GM12891 (cell line): ENCODE data around the gene AFAP1.
A peak's percentile ranks its signal among the peaks of the same experiment; 100 is the strongest.

ENCODE experiments used
- DNase-seq: peaks from one replicate; pipeline ENCODE4 v3.0.0; 2011; ENCODE audit warnings: low spot score; ENCODE audit not compliant: insufficient read length
- FAIRE-seq: peaks from 2 replicates; lab custom pipeline; 2011; peaks lifted over from hg19 to GRCh38; lab: Jason Lieb, UNC
- PAX5 ChIP-seq: IDR thresholded peaks from 2 replicates; pipeline ENCODE4 v1.6.1; 2011; ENCODE audit warnings: low read length, moderate library complexity, mild to moderate bottlenecking; ENCODE audit not compliant: insufficient read depth, severe bottlenecking
- POLR2A ChIP-seq: IDR thresholded peaks from 2 replicates; pipeline ENCODE4 v1.6.1; 2011; ENCODE audit warnings: low read depth, low read length, control low read depth
- POLR2AphosphoS5 ChIP-seq: IDR thresholded peaks from 2 replicates; pipeline ENCODE4 v1.6.1; 2011; ENCODE audit warnings: low read depth, low read length, control low read depth
- POU2F2 ChIP-seq: IDR thresholded peaks from 2 replicates; pipeline ENCODE4 v1.6.1; 2011; ENCODE audit warnings: low read depth, mild to moderate bottlenecking, control low read depth, low read length, moderate library complexity
- SPI1 ChIP-seq: IDR thresholded peaks from 2 replicates; pipeline ENCODE4 v1.6.1; 2011; ENCODE audit warnings: low read depth, low read length, control low read depth
- TAF1 ChIP-seq: IDR thresholded peaks from 2 replicates; pipeline ENCODE4 v1.6.1; 2011; ENCODE audit warnings: low read depth, low read length, control low read depth

The AFAP1 gene

GRCh38 chr4:7750972-7751371, 188.7 kb downstream of the AFAP1 start:
- no peak for DNase-seq
- TF ChIP-seq SPI1 (no peak), PAX5 (no peak), POLR2A (no peak), POLR2AphosphoS5 (no peak), TAF1 (no peak), POU2F2 (no peak)
- FAIRE-seq, result no peak

DNA sequence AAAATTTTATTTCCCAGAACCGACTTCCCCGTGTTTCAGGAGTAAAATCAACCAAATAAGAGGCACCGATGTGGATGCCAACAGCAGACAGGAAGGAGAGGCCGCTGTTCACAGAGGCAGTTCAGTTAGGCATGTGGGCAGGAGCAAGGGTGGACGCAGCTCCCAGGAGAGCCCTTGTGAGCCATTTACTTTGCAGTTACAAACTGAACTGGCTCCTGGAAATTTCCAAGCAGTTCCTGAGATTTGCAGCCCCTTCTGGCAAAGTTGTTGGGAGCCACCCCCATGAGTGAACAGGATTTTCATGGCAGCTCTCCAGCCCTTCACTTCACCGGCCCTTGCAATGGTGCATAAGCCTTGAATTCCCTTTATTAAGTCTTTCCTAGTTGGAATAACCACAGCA, 189.1 kb downstream of the AFAP1 start:
- TF ChIP-seq TAF1 (no peak), SPI1 (no peak), POLR2AphosphoS5 (no peak), PAX5 (no peak), POLR2A (no peak), POU2F2 (no peak)
- DNase-seq (no peak), FAIRE-seq (no peak)

DNA sequence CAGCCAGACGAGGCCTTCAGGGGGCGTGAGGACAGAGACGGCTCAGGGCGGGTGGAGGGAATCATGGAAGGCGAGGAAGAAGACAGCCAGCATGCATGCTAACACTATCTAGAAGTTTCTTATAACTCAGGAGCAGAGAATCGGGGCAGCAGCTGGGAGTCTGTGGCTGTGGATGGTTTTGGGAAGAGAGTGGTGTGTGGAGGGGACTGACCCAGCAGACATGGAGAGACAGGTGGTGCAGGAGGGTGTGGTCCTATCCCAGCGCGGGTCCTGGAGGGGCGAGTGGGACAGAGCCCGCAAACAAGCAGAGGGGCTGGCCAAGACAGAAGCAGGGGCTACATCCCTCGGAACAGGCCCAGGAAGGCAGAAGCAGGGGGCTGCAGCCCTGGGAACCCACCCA, 192.1 kb downstream of the AFAP1 start:
- DNase-seq (no peak), FAIRE-seq (no peak)
- TF ChIP-seq PAX5 (no peak), SPI1 (no peak), POLR2A (no peak)

- FAIRE-seq (no peak), DNase-seq (no peak)
- TF ChIP-seq POLR2AphosphoS5, result no peak
- no peak for TF ChIP-seq TAF1
- TF ChIP-seq POLR2A, result no peak
- no peak for TF ChIP-seq PAX5
- TF ChIP-seq POU2F2, result no peak
- no peak for TF ChIP-seq SPI1
Observed at GRCh38 chr4:7747062-7747385, 192.6 kb downstream of the AFAP1 start.

DNA sequence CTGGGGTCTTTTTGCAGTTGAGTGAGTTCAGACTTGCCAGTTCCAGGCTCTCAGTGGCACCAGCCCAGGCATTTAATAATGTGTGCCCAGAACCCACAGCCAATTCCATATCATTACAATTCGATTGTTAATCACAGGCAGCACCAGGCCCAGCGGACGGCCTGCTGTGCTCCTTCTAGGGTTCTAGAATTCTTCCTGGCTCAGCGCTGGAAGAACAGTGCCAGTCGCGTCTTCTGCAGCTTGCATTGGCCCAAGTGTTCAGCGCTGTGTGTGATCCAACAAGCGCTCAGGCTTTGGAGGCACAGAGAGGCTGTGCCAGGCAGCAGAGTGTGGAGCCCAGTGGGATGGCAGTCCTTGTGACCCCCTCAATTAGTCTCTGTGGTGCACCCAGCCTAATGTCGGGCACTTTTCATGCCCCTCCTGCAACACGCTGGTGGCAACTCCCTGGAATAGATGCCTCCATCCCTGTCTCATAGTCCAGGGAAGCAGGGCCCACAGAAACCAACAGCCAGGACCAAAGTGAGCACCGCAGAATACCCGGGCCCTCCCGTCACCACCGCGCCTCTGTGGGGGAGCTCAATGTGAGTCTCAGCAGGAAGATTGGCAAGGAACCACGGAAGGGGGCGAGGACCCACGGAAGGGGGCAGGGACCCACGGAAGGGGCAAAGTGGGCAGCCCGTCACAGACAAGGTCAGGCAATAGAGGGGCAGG, 193.2 kb downstream of the AFAP1 start:
- DNase-seq, result no peak
- FAIRE-seq, result no peak
- TF ChIP-seq POLR2AphosphoS5, result no peak
- TF ChIP-seq SPI1, result no peak
- no peak for TF ChIP-seq POU2F2
- TF ChIP-seq PAX5, result no peak
- TF ChIP-seq POLR2A, result no peak
- no peak for TF ChIP-seq TAF1

DNA sequence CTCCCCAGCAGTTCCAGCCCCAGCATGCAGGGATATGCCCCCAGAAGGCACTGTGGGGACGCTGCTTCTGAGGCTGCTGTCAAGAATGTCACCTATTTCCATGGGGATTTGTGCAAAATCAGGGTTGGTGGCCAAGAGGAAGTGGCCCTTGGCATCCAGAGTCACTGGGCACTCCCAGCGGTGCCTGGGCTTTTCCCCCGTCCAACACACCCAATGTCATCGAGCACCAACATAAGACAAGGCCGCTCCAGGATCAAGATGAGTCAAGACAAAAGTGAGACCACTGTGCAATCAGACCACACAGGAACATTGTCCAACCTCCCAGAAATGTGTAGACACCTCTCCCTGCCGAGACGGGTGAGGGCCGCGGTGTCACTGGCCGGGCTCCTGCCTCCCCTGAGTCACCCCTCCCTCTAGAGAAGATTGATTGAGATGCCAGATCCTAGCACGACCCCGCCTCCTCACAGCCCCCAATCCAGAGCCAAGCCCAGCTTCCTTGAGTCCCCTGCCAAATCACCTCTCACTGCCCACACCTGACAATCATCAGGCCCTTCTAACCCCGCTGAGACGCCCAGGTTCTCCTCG, 194.3 kb downstream of the AFAP1 start:
- no peak for FAIRE-seq
- TF ChIP-seq PAX5, result no peak
- no peak for TF ChIP-seq SPI1
- no peak for DNase-seq

GRCh38 chr4:7744142-7744804, 195.4 kb downstream of the AFAP1 start:
- DNase-seq (no peak), FAIRE-seq (peak; percentile 9)
- TF ChIP-seq SPI1 (peak; percentile 90), TAF1 (no peak)

GRCh38 chr4:7742807-7743280, 196.8 kb downstream of the AFAP1 start:
- FAIRE-seq (no peak), DNase-seq (no peak)
- TF ChIP-seq TAF1, result no peak
- TF ChIP-seq POU2F2, result no peak
- TF ChIP-seq SPI1, result no peak
- no peak for TF ChIP-seq PAX5
- no peak for TF ChIP-seq POLR2A
- no peak for TF ChIP-seq POLR2AphosphoS5

DNA sequence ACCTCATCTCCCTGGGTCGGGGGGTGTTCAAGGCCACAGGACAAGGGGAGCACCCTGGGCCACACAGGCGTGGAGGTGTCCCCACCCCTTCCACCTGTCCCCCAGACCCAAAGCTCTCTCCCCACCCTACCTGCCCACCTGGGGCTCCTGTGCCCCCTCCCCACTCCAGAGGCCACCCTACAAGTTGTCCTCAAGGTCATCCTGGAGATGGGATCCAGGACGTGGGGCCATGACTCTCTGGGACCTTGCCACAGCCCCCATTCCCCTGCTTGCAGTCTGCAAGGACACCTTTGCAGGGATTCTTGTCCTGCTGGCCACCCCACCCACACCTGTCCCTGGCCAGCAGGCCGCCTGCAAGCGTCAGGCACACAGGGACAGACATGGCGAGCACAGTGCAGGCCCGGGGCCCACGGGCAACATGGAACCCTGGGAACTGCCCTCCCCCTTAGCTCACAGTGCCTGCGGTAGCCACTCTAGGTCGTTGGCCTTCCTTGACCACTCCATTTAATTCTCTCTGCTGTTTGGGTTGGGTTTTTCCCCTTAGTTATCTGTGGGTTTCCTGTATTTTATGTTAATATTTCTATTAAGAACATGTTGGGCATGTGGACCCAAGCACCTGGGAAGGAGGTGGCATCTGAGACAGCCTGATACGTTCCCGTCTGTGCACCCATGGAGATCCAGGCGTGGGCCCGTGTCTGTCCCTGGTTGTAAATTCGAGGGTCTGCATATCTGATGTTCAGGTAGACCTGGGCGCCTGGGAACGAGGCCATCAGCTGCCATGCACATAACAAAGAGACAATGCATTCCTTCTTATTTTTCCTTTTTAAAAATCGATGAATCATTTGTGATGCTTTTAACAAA, 197.5 kb downstream of the AFAP1 start:
- FAIRE-seq (no peak), DNase-seq (no peak)
- TF ChIP-seq PAX5 (no peak), SPI1 (no peak), POLR2AphosphoS5 (no peak), TAF1 (no peak), POLR2A (no peak), POU2F2 (no peak)
